GM15510 (cell line): Measurements from ENCODE around the gene GSAP.

Source experiments
- POLR2A ChIP-seq: IDR thresholded peaks from 3 replicates; pipeline ENCODE4 v1.6.1; 2011; ENCODE audit warnings: borderline replicate concordance; ENCODE audit not compliant: insufficient read length; ENCODE audit errors: extremely low read depth

The GSAP gene

DNA sequence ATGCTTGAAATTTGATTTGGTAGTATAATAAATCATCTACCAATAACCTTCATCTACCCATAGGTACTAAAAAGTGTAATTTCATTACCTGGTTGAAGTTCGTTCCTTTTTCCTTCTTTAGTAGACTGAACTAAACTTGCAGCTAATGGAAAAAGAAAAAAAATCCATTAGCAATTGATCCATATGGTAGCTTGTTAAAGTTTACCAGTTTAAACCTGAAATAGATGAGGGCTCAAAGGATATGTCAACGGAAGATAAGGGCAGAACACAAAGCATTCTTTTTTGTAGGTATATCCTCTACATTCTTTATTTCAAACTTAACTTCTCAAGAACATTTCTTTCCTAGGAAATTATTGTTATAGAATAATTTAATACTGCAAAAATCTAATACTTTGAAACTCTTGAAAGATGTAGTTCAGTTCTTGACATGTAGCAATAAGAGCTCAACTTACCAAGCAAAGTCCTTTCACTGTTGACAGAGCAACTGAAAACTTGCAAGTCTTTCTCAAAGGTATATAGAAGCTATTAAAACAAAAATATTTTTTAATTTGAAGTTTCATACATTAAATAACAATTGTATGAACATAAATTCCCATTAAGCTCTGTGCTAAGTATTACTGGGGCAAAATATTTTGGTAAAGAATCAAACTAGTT is 19.1 kb downstream of the GSAP start:
- TF ChIP-seq POLR2A, result no peak

- TF ChIP-seq POLR2A, result no peak
Observed at GRCh38 chr7:77395626-77396025, 20.5 kb downstream of the GSAP start.

DNA sequence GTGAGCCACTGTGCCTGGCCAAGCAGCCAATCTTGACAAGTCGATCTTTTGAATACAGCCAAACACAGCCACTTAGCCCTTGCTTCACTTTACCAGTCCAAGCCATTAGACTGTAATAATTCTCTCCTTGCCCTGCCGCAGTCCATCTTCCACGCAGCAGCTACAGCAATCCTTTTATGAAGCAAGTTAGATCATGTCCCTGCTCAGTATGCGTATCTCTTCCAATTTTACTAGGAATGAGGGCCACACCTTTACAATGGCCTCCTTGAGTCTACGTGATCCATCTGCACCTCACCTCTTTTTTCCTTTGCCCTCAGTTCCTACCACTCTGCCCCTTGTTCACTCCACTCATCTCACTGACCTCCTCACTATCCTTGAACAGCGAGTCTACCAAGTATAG is 22.2 kb downstream of the GSAP start:
- TF ChIP-seq POLR2A, result no peak

DNA sequence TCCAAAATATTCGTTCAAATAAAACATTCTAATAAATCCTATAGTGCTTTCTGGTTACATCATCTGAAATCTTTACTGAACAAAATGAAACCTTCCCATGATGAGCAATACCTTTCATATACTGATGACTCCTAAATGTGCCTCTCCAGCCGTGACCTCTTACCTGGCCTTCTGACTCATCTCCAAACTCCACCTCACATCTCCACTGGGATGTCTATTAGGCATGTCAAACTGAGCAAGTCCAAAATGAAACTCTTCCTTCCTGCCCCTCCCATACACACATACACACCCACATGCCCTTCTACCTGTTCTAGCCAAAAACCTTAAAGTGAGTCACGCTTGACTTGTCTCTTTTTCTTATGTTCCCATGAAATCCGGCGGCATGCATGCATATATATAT is 22.9 kb downstream of the GSAP start:
- no peak for TF ChIP-seq POLR2A

DNA sequence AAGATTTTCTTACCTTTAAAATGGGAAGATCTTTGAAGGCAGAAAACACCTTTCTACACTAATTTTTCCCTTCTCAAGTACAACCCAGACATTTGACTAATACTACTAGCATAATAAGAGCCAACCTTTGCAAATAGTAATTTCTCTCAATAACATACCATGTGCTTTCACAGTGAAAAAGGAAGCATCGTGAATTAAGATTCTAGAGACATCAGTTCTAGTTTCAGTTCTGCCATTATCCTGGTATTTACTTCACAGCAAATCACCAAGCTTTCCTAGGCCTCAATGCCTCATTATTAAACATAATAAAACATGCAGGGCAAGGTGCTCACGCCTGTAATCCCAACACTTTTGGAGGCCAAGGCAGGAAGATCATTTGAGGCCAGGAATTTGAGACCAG is 24.9 kb downstream of the GSAP start:
- no peak for TF ChIP-seq POLR2A

GRCh38 chr7:77388055-77388641 is 28.0 kb downstream of the GSAP start:
- no peak for TF ChIP-seq POLR2A

DNA sequence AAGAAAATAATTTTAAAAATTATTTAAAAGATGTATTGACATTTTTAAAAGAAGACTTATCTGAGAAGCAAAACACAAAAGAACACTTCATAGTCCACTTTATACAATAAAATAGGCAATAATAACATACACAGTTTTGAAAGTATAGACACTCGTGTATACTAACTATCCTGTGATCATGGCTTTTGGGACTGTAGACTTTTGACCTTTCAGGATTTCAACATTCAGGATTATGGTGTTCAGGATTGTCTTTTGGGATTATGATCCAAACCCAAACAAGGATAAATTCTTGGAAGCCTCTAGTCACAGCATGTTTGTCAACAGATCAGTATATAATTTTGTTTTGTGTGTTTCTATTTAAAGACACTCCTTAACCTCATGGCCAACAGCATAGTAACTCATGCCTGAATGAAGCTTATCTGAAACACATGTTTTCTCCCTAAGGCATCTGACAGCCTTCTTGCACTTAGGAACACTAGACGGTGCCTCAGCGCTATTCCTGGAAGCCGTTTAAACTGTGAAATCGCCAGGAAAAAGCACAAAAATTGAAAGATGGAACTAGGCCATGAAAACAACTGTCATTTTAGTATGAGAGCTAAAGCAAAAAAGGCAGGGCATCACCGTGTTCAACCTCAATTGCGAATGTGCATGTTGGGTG is 29.9 kb downstream of the GSAP start:
- TF ChIP-seq POLR2A, result no peak

GRCh38 chr7:77383333-77383740 is 32.8 kb downstream of the GSAP start:
- TF ChIP-seq POLR2A, result no peak

- no peak for TF ChIP-seq POLR2A
Observed at GRCh38 chr7:77382532-77382931, 33.6 kb downstream of the GSAP start.

DNA sequence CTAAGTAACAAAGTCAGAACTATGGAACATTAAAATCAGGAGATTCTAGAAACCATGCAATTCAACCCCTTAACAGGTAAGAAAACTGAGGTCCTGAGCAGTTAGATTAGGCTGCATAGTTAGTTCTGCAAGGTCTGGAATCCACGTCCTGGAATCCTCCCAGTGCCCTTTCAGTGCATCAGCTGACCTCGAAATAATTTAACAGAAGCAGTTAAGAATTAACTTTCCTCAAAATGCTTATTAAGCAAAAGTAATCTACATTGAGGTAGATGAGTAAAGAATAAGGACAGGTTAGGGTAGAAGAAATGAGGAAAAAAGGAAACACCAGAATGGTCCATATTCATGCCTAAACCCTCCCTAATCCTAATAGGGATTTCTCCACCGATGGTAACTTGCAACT is 37.6 kb downstream of the GSAP start:
- no peak for TF ChIP-seq POLR2A

DNA sequence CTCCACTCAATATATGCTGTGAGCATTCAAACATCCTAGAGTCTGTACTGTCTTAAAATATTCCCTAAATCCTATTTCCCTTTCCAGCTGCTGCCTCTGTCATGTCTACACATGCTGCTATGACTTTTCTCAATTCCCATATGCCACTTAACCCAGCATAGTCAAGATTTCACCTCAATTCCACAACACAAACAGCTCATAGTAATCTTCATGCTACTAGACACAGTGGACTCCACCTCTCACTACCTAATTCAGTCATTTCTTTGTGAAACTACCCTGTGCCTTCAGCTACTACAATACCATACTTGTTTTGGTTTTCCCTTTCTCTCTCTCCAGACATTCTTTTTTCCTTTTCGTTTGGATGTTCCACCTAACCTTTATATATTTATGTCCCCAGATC is 45.5 kb downstream of the GSAP start:
- TF ChIP-seq POLR2A, result no peak

- TF ChIP-seq POLR2A, result no peak
Observed at GRCh38 chr7:77368974-77369373, 47.2 kb downstream of the GSAP start.

DNA sequence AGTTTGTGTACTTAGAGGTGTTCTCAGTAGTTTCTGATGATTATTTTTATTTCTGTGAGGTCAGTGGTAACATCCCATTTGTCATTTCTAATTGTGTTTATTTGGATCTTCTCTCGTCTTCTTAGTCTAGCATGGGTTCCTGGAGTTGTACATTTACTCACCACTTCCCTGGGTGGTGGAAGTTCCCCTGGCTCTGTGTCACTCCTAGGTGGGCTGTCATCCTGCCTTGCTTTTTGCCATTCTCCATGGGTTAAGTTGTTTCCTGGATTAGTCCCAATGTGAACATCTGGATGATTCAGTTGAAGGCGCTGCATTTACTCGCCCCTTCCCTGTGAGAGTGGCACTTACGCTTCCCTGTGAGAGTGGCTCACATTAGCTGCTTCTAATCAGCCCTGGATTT is 48.2 kb downstream of the GSAP start:
- no peak for TF ChIP-seq POLR2A

GRCh38 chr7:77362905-77363304 is 53.2 kb downstream of the GSAP start:
- TF ChIP-seq POLR2A, result no peak

- TF ChIP-seq POLR2A, result no peak
Observed at GRCh38 chr7:77360969-77361368, 55.2 kb downstream of the GSAP start.

DNA sequence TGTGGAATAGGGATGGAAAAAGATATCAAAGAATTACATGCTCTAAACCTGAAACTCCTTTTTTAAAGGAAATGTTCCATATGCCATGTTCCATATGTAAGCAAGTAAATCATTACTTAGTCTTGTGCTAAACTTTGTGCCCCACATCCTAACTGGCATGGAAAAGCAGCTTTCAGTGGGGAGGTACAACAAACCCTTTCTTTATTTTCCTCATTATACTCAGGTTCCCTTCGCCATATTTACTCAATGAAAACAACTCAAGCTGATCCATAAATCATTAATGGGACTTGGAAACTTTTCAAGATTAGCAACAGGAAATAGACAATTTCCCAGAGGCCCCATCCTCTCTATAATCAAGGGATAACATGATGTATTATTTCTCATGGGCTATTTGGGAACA is 56.0 kb downstream of the GSAP start:
- TF ChIP-seq POLR2A, result no peak
